A549 (cell line): ENCODE data around the gene KAT5. TPM values are rescaled to one million over a fixed set of nuclear protein-coding genes. Genes with fewer than 3 reads are reported as not detected.

Experiments used
- ATAC-seq, 2 experiments: fragments of 200-7000 bp in 1 of 2; fragments of >200 bp in 1 of 2; cut with Nextera tagmentation in 1 of 2; cut with Tn5 transposase in 1 of 2; 3 replicates each; pipeline versions ENCODE4 v1.8.0 to v1.9.1; 2018 to 2020; ENCODE audit warnings: mild to moderate bottlenecking in 1 of 2, moderate library complexity in 1 of 2
- CTCF ChIA-PET: fragments of 300-600 bp; sonication (Branson Sonifier 250); formaldehyde crosslinking; extraction: SDS; loops from one replicate; lab custom pipeline; 2021; ENCODE audit warnings: antibody characterized with exemption, inconsistent platforms; lab: Yijun Ruan, JAX
- POLR2A ChIA-PET: fragments of 350-600 bp; formaldehyde crosslinking; extraction: SDS; loops from one replicate; lab custom pipeline; 2021; ENCODE audit warnings: antibody characterized with exemption, inconsistent platforms; lab: Yijun Ruan, JAX
- DNase-seq, 2 experiments: peaks; one replicate each; pipeline versions ENCODE4 v3.0.0 to v3.0.0-alpha.2; 2011 to 2016; ENCODE audit warnings: low read depth in 1 of 2, low spot score in 1 of 2
- FAIRE-seq: peaks from 2 replicates; lab custom pipeline; 2011; peaks lifted over from hg19 to GRCh38; lab: Jason Lieb, UNC
- H3K27ac ChIP-seq, 2 experiments: fragments of >200 bp; sonication (Bioruptor Twin); formaldehyde crosslinking; 3 replicates each; pipeline ENCODE4 v1.5.1; 2016 to 2017
- H3K4me1 ChIP-seq: fragments of >200 bp; sonication (Bioruptor Twin); formaldehyde crosslinking; 3 replicates; pipeline ENCODE4 v1.6.1; 2016
- H3K4me2 ChIP-seq: fragments of >200 bp; sonication (Bioruptor Twin); formaldehyde crosslinking; 3 replicates; pipeline ENCODE4 v1.6.1; 2016
- H3K4me3 ChIP-seq: fragments of >200 bp; sonication (Bioruptor Twin); formaldehyde crosslinking; 3 replicates; pipeline ENCODE4 v1.5.1; 2016
- H3K9me3 ChIP-seq: fragments of >200 bp; sonication (Bioruptor Twin); formaldehyde crosslinking; 3 replicates; pipeline ENCODE4 v1.6.1; 2016
- CEBPB ChIP-seq, 2 experiments: fragments of >200 bp in 1 of 2; sonication (Bioruptor Twin) in 1 of 2; formaldehyde crosslinking in 1 of 2; IDR thresholded peaks; 2 replicates each; pipeline ENCODE4 v1.6.1; 2012 to 2016
- FOSB ChIP-seq: fragments of 250-450 bp; sonication (Bioruptor Pico); IDR thresholded peaks from 2 replicates; pipeline ENCODE4 v1.5.0; 2020; ENCODE audit warnings: mild to moderate bottlenecking, moderate library complexity
- FOSL2 ChIP-seq, 2 experiments: fragments of 450-650 bp in 1 of 2; fragments of >200 bp in 1 of 2; sonication (Bioruptor Twin) in 1 of 2; formaldehyde crosslinking; IDR thresholded peaks; 2 replicates each; pipeline versions ENCODE4 v1.5.0 to v1.6.1; 2016 to 2020; ENCODE audit warnings: mild to moderate bottlenecking in 1 of 2, moderate library complexity in 1 of 2
- GATA3 ChIP-seq: IDR thresholded peaks from 2 replicates; pipeline ENCODE4 v1.6.1; 2012; ENCODE audit warnings: borderline replicate concordance
- HOXB5 ChIP-seq: fragments of 250-450 bp; sonication (Bioruptor Pico); IDR thresholded peaks from 2 replicates; pipeline ENCODE4 v1.5.0; 2020; ENCODE audit warnings: mild to moderate bottlenecking, moderate library complexity
- JUNB ChIP-seq: fragments of >200 bp; sonication (Bioruptor Twin); formaldehyde crosslinking; IDR thresholded peaks from 2 replicates; pipeline ENCODE4 v1.6.1; 2016
- KDM5A ChIP-seq: fragments of 200-600 bp; sonication (generic); IDR thresholded peaks from 2 replicates; pipeline ENCODE4 v1.6.1; 2016; ENCODE audit warnings: antibody characterized with exemption, mild to moderate bottlenecking
- MAFK ChIP-seq: fragments of 450-650 bp; IDR thresholded peaks from 2 replicates; pipeline ENCODE4 v1.6.1; 2014; ENCODE audit not compliant: partially characterized antibody
- NFE2L2 ChIP-seq: fragments of 150-350 bp; conservative IDR thresholded peaks from 2 replicates; pipeline ENCODE4 v1.6.1; 2014; ENCODE audit warnings: low read length
- NPAS2 ChIP-seq: fragments of 250-450 bp; sonication (Bioruptor Pico); IDR thresholded peaks from 2 replicates; pipeline ENCODE4 v1.8.0; 2022; ENCODE audit warnings: mild to moderate bottlenecking, moderate library complexity, borderline replicate concordance
- NR3C1 ChIP-seq: fragments of >200 bp; sonication (Bioruptor Twin); formaldehyde crosslinking; IDR thresholded peaks from 3 replicates; pipeline ENCODE4 v1.6.1; 2017
- PHF8 ChIP-seq: fragments of 200-600 bp; sonication (generic); IDR thresholded peaks from 2 replicates; pipeline ENCODE4 v1.6.1; 2016; ENCODE audit warnings: low read depth, mild to moderate bottlenecking, antibody characterized with exemption, moderate library complexity, borderline replicate concordance
- RCOR1 ChIP-seq: fragments of 150-350 bp; IDR thresholded peaks from 2 replicates; pipeline ENCODE4 v1.6.1; 2014; ENCODE audit warnings: antibody characterized with exemption, low read length, low read depth
- RNF2 ChIP-seq: fragments of 200-600 bp; sonication (generic); IDR thresholded peaks from 2 replicates; pipeline ENCODE4 v1.6.1; 2016; ENCODE audit warnings: low read depth, mild to moderate bottlenecking, antibody characterized with exemption, moderate library complexity, borderline replicate concordance
- TP53 ChIP-seq: fragments of 250-450 bp; sonication (Bioruptor Pico); IDR thresholded peaks from 2 replicates; pipeline ENCODE4 v1.5.0; 2021; ENCODE audit warnings: mild to moderate bottlenecking, moderate library complexity
- ZNF302 ChIP-seq: fragments of 250-450 bp; sonication (Bioruptor Pico); IDR thresholded peaks from 2 replicates; pipeline ENCODE4 v1.9.0; 2021; ENCODE audit warnings: inconsistent platforms, mild to moderate bottlenecking, moderate library complexity
- ZSCAN20 ChIP-seq: fragments of 250-450 bp; sonication (Bioruptor Pico); IDR thresholded peaks from 2 replicates; pipeline ENCODE4 v1.8.0; 2022; ENCODE audit warnings: mild to moderate bottlenecking, moderate library complexity
- WGBS: methylation state at CpG from one replicate; pipeline ENCODE4 v1.1.6; 2017; ENCODE audit errors: missing lambda C conversion rate; 5-methylcytosine and 5-hydroxymethylcytosine counted together
- polyA plus RNA-seq, 4 experiments: library from polyadenylated mRNA; depleted of rRNA in 3 of 4; stranded (reverse); fragments of >200 nt; fragmentation: RNase III in 1 of 4; extraction: RNeasy Plus Mini Kit Qiagen cat#74134 plus additional on column Dnase treatment in 1 of 4; gene quantifications; 2 replicates in 3 of 4; 3 replicates in 1 of 4; pipeline ENCODE4 v1.2.3, GENCODE V29; 2011 to 2017
- TF ChIP-seq, protein P1 (sequence below): fragments of 200-600 bp; sonication (generic); IDR thresholded peaks from 2 replicates; pipeline ENCODE4 v1.6.1; 2016; ENCODE audit warnings: antibody characterized with exemption, mild to moderate bottlenecking, moderate library complexity
- TF ChIP-seq, protein P2 (sequence below): fragments of 250-450 bp; sonication (Bioruptor Pico); IDR thresholded peaks from 2 replicates; pipeline ENCODE4 v1.5.0; 2021; ENCODE audit warnings: mild to moderate bottlenecking, moderate library complexity, borderline replicate concordance
- TF ChIP-seq, protein P3 (sequence below): IDR thresholded peaks from 2 replicates; pipeline ENCODE4 v1.6.1; 2012; ENCODE audit warnings: low read depth, borderline replicate concordance
- TF ChIP-seq, protein P4 (sequence below): fragments of >200 bp; sonication (Bioruptor Twin); formaldehyde crosslinking; IDR thresholded peaks from 3 replicates; pipeline ENCODE4 v1.6.1; 2016
- TF ChIP-seq, protein P5 (sequence below): IDR thresholded peaks from 2 replicates; pipeline ENCODE4 v1.6.1; 2012

KAT5 gene
- polyA plus RNA-seq, 2 of the 4 experiments (the other 2 are of a cell fraction) = 25.8 to 41.2 TPM

DNA sequence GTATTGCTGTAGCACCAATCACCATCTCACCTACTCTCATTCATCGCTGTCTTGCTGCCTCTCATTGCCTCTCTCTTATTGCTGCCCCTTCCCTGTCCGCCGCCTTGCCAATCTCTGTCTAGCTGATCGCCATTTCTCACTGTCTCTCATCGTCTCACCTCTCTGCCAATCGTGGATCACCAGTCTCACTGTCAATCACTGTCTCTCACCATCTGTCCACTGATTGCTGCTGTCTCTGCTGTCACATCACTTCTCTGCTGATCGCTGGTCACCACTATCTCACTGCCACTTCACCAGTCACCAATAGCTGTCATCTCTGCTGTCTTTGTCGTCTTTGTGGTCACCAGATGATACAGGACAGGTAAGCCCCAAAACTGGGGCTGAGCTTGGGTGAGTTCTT is 29.1 kb downstream of the KAT5 start:
- DNase-seq = no peak
- CTCF ChIA-PET = interaction anchor here (1.0 to 1.9 kb wide), 6 partner anchors 29 to 144 kb away, joined by 3 to 7 read pairs (median 5); partner anchors contain the start of genes AP5B1 and KAT5
- TF ChIP-seq, protein P1, sequence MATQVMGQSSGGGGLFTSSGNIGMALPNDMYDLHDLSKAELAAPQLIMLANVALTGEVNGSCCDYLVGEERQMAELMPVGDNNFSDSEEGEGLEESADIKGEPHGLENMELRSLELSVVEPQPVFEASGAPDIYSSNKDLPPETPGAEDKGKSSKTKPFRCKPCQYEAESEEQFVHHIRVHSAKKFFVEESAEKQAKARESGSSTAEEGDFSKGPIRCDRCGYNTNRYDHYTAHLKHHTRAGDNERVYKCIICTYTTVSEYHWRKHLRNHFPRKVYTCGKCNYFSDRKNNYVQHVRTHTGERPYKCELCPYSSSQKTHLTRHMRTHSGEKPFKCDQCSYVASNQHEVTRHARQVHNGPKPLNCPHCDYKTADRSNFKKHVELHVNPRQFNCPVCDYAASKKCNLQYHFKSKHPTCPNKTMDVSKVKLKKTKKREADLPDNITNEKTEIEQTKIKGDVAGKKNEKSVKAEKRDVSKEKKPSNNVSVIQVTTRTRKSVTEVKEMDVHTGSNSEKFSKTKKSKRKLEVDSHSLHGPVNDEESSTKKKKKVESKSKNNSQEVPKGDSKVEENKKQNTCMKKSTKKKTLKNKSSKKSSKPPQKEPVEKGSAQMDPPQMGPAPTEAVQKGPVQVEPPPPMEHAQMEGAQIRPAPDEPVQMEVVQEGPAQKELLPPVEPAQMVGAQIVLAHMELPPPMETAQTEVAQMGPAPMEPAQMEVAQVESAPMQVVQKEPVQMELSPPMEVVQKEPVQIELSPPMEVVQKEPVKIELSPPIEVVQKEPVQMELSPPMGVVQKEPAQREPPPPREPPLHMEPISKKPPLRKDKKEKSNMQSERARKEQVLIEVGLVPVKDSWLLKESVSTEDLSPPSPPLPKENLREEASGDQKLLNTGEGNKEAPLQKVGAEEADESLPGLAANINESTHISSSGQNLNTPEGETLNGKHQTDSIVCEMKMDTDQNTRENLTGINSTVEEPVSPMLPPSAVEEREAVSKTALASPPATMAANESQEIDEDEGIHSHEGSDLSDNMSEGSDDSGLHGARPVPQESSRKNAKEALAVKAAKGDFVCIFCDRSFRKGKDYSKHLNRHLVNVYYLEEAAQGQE = no peak
- TF ChIP-seq HOXB5 (CRISPR knock-in tag) (no peak), KDM5A (no peak), RCOR1 (no peak), NPAS2 (CRISPR knock-in tag) (no peak), RNF2 (no peak), TP53 (CRISPR knock-in tag) (no peak), NFE2L2 (no peak), FOSL2 (IDR thresholded peaks at IDR 0.05) (no peak), FOSL2 (CRISPR knock-in tag; IDR thresholded peaks at IDR 0.05) (no peak), CEBPB (IDR thresholded peaks at IDR 0.05) (no peak), FOSB (CRISPR knock-in tag) (no peak), MAFK (no peak), ZNF302 (CRISPR knock-in tag) (no peak), ZSCAN20 (CRISPR knock-in tag) (no peak)
- TF ChIP-seq, protein P2, sequence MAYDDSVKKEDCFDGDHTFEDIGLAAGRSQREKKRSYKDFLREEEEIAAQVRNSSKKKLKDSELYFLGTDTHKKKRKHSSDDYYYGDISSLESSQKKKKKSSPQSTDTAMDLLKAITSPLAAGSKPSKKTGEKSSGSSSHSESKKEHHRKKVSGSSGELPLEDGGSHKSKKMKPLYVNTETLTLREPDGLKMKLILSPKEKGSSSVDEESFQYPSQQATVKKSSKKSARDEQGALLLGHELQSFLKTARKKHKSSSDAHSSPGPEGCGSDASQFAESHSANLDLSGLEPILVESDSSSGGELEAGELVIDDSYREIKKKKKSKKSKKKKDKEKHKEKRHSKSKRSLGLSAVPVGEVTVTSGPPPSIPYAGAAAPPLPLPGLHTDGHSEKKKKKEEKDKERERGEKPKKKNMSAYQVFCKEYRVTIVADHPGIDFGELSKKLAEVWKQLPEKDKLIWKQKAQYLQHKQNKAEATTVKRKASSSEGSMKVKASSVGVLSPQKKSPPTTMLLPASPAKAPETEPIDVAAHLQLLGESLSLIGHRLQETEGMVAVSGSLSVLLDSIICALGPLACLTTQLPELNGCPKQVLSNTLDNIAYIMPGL = no peak
- TF ChIP-seq, protein P3, sequence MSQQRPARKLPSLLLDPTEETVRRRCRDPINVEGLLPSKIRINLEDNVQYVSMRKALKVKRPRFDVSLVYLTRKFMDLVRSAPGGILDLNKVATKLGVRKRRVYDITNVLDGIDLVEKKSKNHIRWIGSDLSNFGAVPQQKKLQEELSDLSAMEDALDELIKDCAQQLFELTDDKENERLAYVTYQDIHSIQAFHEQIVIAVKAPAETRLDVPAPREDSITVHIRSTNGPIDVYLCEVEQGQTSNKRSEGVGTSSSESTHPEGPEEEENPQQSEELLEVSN = no peak
- TF ChIP-seq, protein P4, sequence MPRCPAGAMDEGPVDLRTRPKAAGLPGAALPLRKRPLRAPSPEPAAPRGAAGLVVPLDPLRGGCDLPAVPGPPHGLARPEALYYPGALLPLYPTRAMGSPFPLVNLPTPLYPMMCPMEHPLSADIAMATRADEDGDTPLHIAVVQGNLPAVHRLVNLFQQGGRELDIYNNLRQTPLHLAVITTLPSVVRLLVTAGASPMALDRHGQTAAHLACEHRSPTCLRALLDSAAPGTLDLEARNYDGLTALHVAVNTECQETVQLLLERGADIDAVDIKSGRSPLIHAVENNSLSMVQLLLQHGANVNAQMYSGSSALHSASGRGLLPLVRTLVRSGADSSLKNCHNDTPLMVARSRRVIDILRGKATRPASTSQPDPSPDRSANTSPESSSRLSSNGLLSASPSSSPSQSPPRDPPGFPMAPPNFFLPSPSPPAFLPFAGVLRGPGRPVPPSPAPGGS = no peak
- TF ChIP-seq, protein P5, sequence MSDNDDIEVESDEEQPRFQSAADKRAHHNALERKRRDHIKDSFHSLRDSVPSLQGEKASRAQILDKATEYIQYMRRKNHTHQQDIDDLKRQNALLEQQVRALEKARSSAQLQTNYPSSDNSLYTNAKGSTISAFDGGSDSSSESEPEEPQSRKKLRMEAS = no peak
- TF ChIP-seq, all 56 proteins: peak for 0
- peaks cover 23% of the 10 kb centered on the region for H3K9me3 ChIP-seq
- no peak overlapping the region for H3K27ac ChIP-seq
- no peak for ATAC-seq
- H3K4me1 ChIP-seq = no peaks in the 10 kb centered on the region
- POLR2A ChIA-PET = no interaction called here
- no peak overlapping the region for H3K4me2 ChIP-seq
- 49% methylated on average over 8 of the region's 8 CpGs for WGBS
- no peak overlapping the region for H3K4me3 ChIP-seq
- no peak for FAIRE-seq

DNA sequence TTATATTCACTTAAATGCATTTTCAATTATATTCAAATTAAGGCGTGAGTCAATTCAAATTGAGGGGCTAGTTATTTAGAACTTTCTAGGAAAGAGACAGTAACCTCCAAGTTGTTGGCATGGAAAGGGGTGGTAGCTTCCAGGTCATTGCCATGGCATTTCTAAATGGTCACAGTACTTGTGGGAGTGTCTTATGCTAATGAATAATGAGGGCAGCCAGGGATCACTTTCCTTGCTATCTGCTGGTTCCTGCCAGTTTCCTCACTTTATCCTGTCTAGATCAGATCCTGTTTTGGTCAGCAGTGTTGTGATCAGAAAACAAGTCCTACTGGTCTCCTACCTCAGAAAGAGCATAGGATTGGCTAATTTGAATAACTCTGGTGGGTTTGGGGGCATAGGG is 30.3 kb downstream of the KAT5 start:
- Histone ChIP-seq H3K4me1 (no peaks in the 10 kb centered on the region), H3K4me2 (no peak overlapping the region), H3K27ac (no peak overlapping the region), H3K9me3 (peaks cover 12% of the 10 kb centered on the region; the same call in 2 of the 3 replicates), H3K4me3 (no peak overlapping the region)
- FAIRE-seq = no peak
- DNase-seq = no peak
- ChIA-PET CTCF (interaction anchor here (1.1 to 1.9 kb wide), 6 partner anchors 30 to 143 kb away, joined by 3 to 7 read pairs (median 5); partner anchors contain the start of genes AP5B1 and KAT5), POLR2A (no interaction called here)
- WGBS = 70% methylated on average over 1 of the region's 1 CpG
- TF ChIP-seq JUNB = no peak
- TF ChIP-seq NR3C1 = no peak
- no peak for TF ChIP-seq GATA3
- TF ChIP-seq PHF8 = no peak
- ATAC-seq = no peak
